ENCODE measurements around the gene OR10A5.
"Not testable (repeated sequence)": the region's sequence is repeated elsewhere in the genome, so short reads cannot be mapped to it uniquely, and the experiment has no call there.

OR10A5 gene

GRCh38 chr11:6834021-6834420, 11.5 kb upstream of the OR10A5 start:
- Histone ChIP-seq H3K36me3 (ENCODE audit: control insufficient read depth, insufficient read depth, low read length) (no peaks in the 10 kb centered on the region), H3K4me3 (ENCODE audit: extremely low read depth, insufficient read depth, low read length, poor library complexity, severe bottlenecking) (no peak overlapping the region), H3K4me1 (ENCODE audit: control insufficient read depth, insufficient read depth, low read length, poor library complexity, severe bottlenecking) (no peaks in the 10 kb centered on the region), H3K9me3 (ENCODE audit: control insufficient read depth, low read length) (no peaks in the 10 kb centered on the region), H3K27ac (ENCODE audit: low read depth, low read length, severe bottlenecking) (no peak overlapping the region)
- whole genome bisulfite sequencing, 2 experiments (ENCODE audit: insufficient coverage in 2 of 2) = no CpG with 5 or more reads among the region's 1 CpG

GRCh38 chr11:6841694-6842093, 3.8 kb upstream of the OR10A5 start:
- no peaks in the 10 kb centered on the region for H3K4me1 ChIP-seq (ENCODE audit: control insufficient read depth, insufficient read depth, low read length, poor library complexity, severe bottlenecking)
- H3K36me3 ChIP-seq (ENCODE audit: control insufficient read depth, insufficient read depth, low read length) = no peaks in the 10 kb centered on the region
- no peak overlapping the region for H3K4me3 ChIP-seq (ENCODE audit: extremely low read depth, insufficient read depth, low read length, poor library complexity, severe bottlenecking)
- no peak overlapping the region for H3K27ac ChIP-seq (ENCODE audit: low read depth, low read length, severe bottlenecking)
- H3K9me3 ChIP-seq (ENCODE audit: control insufficient read depth, low read length) = no peaks in the 10 kb centered on the region

- no peaks in the 10 kb centered on the region for H3K9me3 ChIP-seq (ENCODE audit: control insufficient read depth, low read length)
- WGBS, 2 experiments (ENCODE audit: insufficient coverage in 2 of 2) = 74 to 80% methylated on average over 2 of the region's 2 CpGs
- no peak overlapping the region for H3K4me3 ChIP-seq (ENCODE audit: extremely low read depth, insufficient read depth, low read length, poor library complexity, severe bottlenecking)
- H3K27ac ChIP-seq (ENCODE audit: low read depth, low read length, severe bottlenecking) = no peak overlapping the region
- H3K4me1 ChIP-seq (ENCODE audit: control insufficient read depth, insufficient read depth, low read length, poor library complexity, severe bottlenecking) = no peaks in the 10 kb centered on the region
- H3K36me3 ChIP-seq (ENCODE audit: control insufficient read depth, insufficient read depth, low read length) = no peaks in the 10 kb centered on the region
Measured at GRCh38 chr11:6843670-6844069, 1.8 kb upstream of the OR10A5 start.

- WGBS, 2 experiments (ENCODE audit: insufficient coverage in 2 of 2) = 93 to 100% methylated on average over 3 to 4 of the region's 5 CpGs
- Histone ChIP-seq H3K4me1 (ENCODE audit: control insufficient read depth, insufficient read depth, low read length, poor library complexity, severe bottlenecking) (no peaks in the 10 kb centered on the region), H3K27ac (ENCODE audit: low read depth, low read length, severe bottlenecking) (no peak overlapping the region), H3K9me3 (ENCODE audit: control insufficient read depth, low read length) (no peaks in the 10 kb centered on the region), H3K36me3 (ENCODE audit: control insufficient read depth, insufficient read depth, low read length) (no peaks in the 10 kb centered on the region), H3K4me3 (ENCODE audit: extremely low read depth, insufficient read depth, low read length, poor library complexity, severe bottlenecking) (no peak overlapping the region)
Measured at GRCh38 chr11:6844356-6844755, 1.1 kb upstream of the OR10A5 start.

- H3K4me1 ChIP-seq (ENCODE audit: control insufficient read depth, insufficient read depth, low read length, poor library complexity, severe bottlenecking) = no peaks in the 10 kb centered on the region
- H3K27ac ChIP-seq (ENCODE audit: low read depth, low read length, severe bottlenecking) = no peak overlapping the region
- H3K36me3 ChIP-seq (ENCODE audit: control insufficient read depth, insufficient read depth, low read length) = no peaks in the 10 kb centered on the region
- no peaks in the 10 kb centered on the region for H3K9me3 ChIP-seq (ENCODE audit: control insufficient read depth, low read length)
- H3K4me3 ChIP-seq (ENCODE audit: extremely low read depth, insufficient read depth, low read length, poor library complexity, severe bottlenecking) = no peak overlapping the region
- WGBS, 2 experiments (ENCODE audit: insufficient coverage in 2 of 2) = 100% methylated on average over 1 to 2 of the region's 2 CpGs
Measured at GRCh38 chr11:6850526-6850925, 5.0 kb downstream of the OR10A5 start.

- not testable (repeated sequence) for H3K27ac ChIP-seq (ENCODE audit: low read depth, low read length, severe bottlenecking); H3K4me1 ChIP-seq (ENCODE audit: control insufficient read depth, insufficient read depth, low read length, poor library complexity, severe bottlenecking); H3K36me3 ChIP-seq (ENCODE audit: control insufficient read depth, insufficient read depth, low read length); H3K4me3 ChIP-seq (ENCODE audit: extremely low read depth, insufficient read depth, low read length, poor library complexity, severe bottlenecking); H3K9me3 ChIP-seq (ENCODE audit: control insufficient read depth, low read length)
- WGBS, 2 experiments (ENCODE audit: insufficient coverage in 2 of 2) = 60 to 95% methylated on average over 2 of the region's 6 CpGs
Measured at GRCh38 chr11:6854801-6855200, 9.3 kb downstream of the OR10A5 start.

GRCh38 chr11:6855971-6856541, 10.6 kb downstream of the OR10A5 start:
- WGBS, 2 experiments (ENCODE audit: insufficient coverage in 2 of 2) = 100% methylated on average over 1 of the region's 1 CpG; no CpG with 5 or more reads in 1 of the 2 experiments
- no peaks in the 10 kb centered on the region for H3K4me1 ChIP-seq (ENCODE audit: control insufficient read depth, insufficient read depth, low read length, poor library complexity, severe bottlenecking)
- H3K9me3 ChIP-seq (ENCODE audit: control insufficient read depth, low read length) = no peaks in the 10 kb centered on the region
- H3K27ac ChIP-seq (ENCODE audit: low read depth, low read length, severe bottlenecking) = no peak overlapping the region
- H3K36me3 ChIP-seq (ENCODE audit: control insufficient read depth, insufficient read depth, low read length) = no peaks in the 10 kb centered on the region
- H3K4me3 ChIP-seq (ENCODE audit: extremely low read depth, insufficient read depth, low read length, poor library complexity, severe bottlenecking) = no peak overlapping the region

- no peak overlapping the region for H3K27ac ChIP-seq (ENCODE audit: low read depth, low read length, severe bottlenecking)
- no peaks in the 10 kb centered on the region for H3K9me3 ChIP-seq (ENCODE audit: control insufficient read depth, low read length)
- 51 to 62% methylated on average over 2 to 3 of the region's 3 CpGs for WGBS, 2 experiments (ENCODE audit: insufficient coverage in 2 of 2)
- no peaks in the 10 kb centered on the region for H3K4me1 ChIP-seq (ENCODE audit: control insufficient read depth, insufficient read depth, low read length, poor library complexity, severe bottlenecking)
- H3K36me3 ChIP-seq (ENCODE audit: control insufficient read depth, insufficient read depth, low read length) = no peaks in the 10 kb centered on the region
- no peak overlapping the region for H3K4me3 ChIP-seq (ENCODE audit: extremely low read depth, insufficient read depth, low read length, poor library complexity, severe bottlenecking)
Measured at GRCh38 chr11:6856871-6857270, 11.4 kb downstream of the OR10A5 start.

GRCh38 chr11:6862961-6863360, 17.5 kb downstream of the OR10A5 start, which contains the start of gene OR10A2:
OR10A2 (plus strand) TSS chr11:6863057; CDS start chr11:6869755, 6,698 bp downstream.
- no peak within 1 kb of the TSS for H3K4me3 ChIP-seq (ENCODE audit: extremely low read depth, insufficient read depth, low read length, poor library complexity, severe bottlenecking)
- H3K4me1 ChIP-seq (ENCODE audit: control insufficient read depth, insufficient read depth, low read length, poor library complexity, severe bottlenecking) = no peaks in the 10 kb centered on the region
- no peaks in the 10 kb centered on the region for H3K36me3 ChIP-seq (ENCODE audit: control insufficient read depth, insufficient read depth, low read length)
- 80 to 100% methylated on average over 1 of the region's 1 CpG for WGBS, 2 experiments (ENCODE audit: insufficient coverage in 2 of 2)
- H3K27ac ChIP-seq (ENCODE audit: low read depth, low read length, severe bottlenecking) = no peak within 1 kb of the TSS
- no peaks in the 10 kb centered on the region for H3K9me3 ChIP-seq (ENCODE audit: control insufficient read depth, low read length)

GRCh38 chr11:6864438-6864837, 19.0 kb downstream of the OR10A5 start:
- H3K36me3 ChIP-seq (ENCODE audit: control insufficient read depth, insufficient read depth, low read length) = no peaks in the 10 kb centered on the region
- H3K4me1 ChIP-seq (ENCODE audit: control insufficient read depth, insufficient read depth, low read length, poor library complexity, severe bottlenecking) = no peaks in the 10 kb centered on the region
- no CpG with 5 or more reads among the region's 1 CpG for WGBS, 2 experiments (ENCODE audit: insufficient coverage in 2 of 2)

GRCh38 chr11:6871278-6871677, 25.8 kb downstream of the OR10A5 start:
- no peak overlapping the region for H3K27ac ChIP-seq (ENCODE audit: low read depth, low read length, severe bottlenecking)
- no CpG with 5 or more reads among the region's 1 CpG for WGBS, 2 experiments (ENCODE audit: insufficient coverage in 2 of 2)
- no peaks in the 10 kb centered on the region for H3K9me3 ChIP-seq (ENCODE audit: control insufficient read depth, low read length)
- H3K4me3 ChIP-seq (ENCODE audit: extremely low read depth, insufficient read depth, low read length, poor library complexity, severe bottlenecking) = no peak overlapping the region
- no peaks in the 10 kb centered on the region for H3K4me1 ChIP-seq (ENCODE audit: control insufficient read depth, insufficient read depth, low read length, poor library complexity, severe bottlenecking)
- H3K36me3 ChIP-seq (ENCODE audit: control insufficient read depth, insufficient read depth, low read length) = no peaks in the 10 kb centered on the region

More at GRCh38 chr11:6864438-6864837, 19.0 kb downstream of the OR10A5 start:
- Histone ChIP-seq H3K4me3 (ENCODE audit: extremely low read depth, insufficient read depth, low read length, poor library complexity, severe bottlenecking) (no peak overlapping the region), H3K9me3 (ENCODE audit: control insufficient read depth, low read length) (no peaks in the 10 kb centered on the region), H3K27ac (ENCODE audit: low read depth, low read length, severe bottlenecking) (no peak overlapping the region)
